ENCODE data around the gene CCDC27. TPM values are rescaled to one million over a fixed set of nuclear protein-coding genes. Genes with fewer than 3 reads are reported as not detected.

Gene CCDC27
- total RNA-seq, 1 donor from 2014 or later, result not detected

DNA sequence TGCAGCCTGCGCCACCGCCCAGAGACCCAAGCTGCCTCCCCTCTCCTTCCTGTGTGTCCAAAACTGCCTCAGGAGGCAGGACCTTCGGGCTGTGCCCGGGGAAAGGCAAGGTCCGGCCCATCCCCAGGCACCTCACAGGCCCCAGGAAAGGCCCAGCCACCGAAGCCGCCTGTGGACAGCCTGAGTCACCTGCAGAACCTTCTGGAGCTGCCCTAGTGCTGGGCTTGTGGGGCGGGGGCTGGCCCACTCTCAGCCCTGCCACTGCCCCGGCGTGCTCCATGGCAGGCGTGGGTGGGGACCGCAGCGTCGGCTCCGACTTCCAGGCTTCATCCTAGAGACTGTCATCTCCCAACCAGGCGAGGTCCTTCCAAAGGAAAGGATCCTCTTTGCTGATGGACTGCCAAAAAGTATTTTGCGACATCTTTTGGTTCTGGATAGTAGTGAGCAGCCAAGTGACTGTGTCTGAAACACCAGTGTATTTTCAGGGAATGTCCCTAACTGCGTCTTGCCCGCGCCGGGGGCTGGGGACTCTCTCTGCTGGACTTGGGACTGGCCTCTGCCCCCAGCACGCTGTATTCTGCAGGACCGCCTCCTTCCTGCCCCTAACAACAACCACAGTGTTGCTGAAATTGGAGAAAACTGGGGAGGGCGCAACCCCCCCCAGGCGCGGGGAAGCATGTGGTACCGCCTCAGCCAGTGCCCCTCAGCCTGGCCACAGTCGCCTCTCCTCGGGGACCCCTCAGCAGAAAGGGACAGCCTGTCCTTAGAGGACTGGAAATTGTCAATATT is 19.0 kb upstream of the CCDC27 start:
- TF ChIP-seq EZH2 (IDR thresholded peaks at IDR 0.05; ENCODE audit: insufficient read depth, low read length), result peak; percentile 25
- no peak for TF ChIP-seq CTCF (IDR thresholded peaks at IDR 0.05; ENCODE audit: insufficient read depth, low read depth, low read length)
- Mint-ChIP-seq H3K36me3 (ENCODE audit: low read depth, unreplicated experiment) (peaks cover 4% of the 10 kb centered on the region), H3K27me3 (ENCODE audit: low read depth, unreplicated experiment) (peaks cover 10% of the 10 kb centered on the region), H3K4me3 (ENCODE audit: unreplicated experiment) (no peak overlapping the region), H3K4me1 (ENCODE audit: low read depth, unreplicated experiment) (no peaks in the 10 kb centered on the region), H3K27ac (ENCODE audit: unreplicated experiment) (no peak overlapping the region), H3K9me3 (ENCODE audit: unreplicated experiment) (no peaks in the 10 kb centered on the region)
- Histone ChIP-seq H3K36me3 (ENCODE audit: insufficient read depth, low read length) (no peaks in the 10 kb centered on the region), H3K9me3 (ENCODE audit: insufficient read depth, low read depth, low read length) (no peaks in the 10 kb centered on the region), H3K27me3 (ENCODE audit: insufficient read depth, low read length) (peaks cover 6% of the 10 kb centered on the region), H3K4me3 (ENCODE audit: insufficient read depth, low read depth, low read length) (no peak overlapping the region), H2AFZ (ENCODE audit: low read depth, low read length) (no peak overlapping the region), H3K9ac (ENCODE audit: low read length) (no peak overlapping the region), H3K27ac (ENCODE audit: low read depth, low read length) (no peak overlapping the region), H4K20me1 (ENCODE audit: insufficient read depth, low read length) (no peaks in the 10 kb centered on the region), H3K4me2 (ENCODE audit: low read length) (no peak overlapping the region), H3K4me1 (ENCODE audit: insufficient read depth, low read length) (no peaks in the 10 kb centered on the region), H3K79me2 (ENCODE audit: insufficient read depth, low read length) (no peaks in the 10 kb centered on the region)
- no peak for DNase-seq (ENCODE audit: low read depth)
- FAIRE-seq, result no peak

DNA sequence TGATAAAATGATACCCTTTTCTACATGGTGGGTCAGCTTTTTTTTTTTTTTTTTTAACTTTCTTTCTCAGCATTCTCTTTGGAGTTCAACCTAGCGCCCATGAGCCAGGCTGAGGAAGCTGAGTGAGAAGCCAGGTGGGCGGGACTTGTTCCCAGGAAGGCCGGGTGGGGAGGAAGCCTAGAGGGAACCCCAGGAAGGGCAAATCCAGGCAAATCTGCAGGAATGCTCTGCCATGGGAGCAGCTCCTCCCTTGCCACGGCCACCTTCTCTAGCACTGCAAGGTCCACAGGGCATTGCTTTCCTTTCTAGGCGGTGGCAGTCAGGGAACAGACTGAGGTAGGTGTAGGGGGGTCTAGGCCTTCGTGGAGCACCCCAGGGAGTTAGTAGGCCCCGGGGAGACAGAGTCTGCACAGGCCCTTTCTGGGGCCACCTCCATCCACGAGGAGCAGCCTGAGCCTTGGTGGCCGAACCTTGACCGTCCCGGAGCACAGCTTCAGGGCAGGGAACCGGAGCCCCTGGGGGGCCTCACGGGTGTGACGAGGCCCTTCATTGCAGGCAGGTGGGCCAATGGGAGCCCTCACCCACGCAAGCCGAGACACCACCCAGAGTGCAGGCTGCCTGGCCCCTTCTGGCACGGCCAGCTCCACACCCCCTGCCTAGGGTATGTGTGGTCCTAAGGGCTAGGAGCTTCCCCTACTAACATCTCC is 18.2 kb upstream of the CCDC27 start:
- Mint-ChIP-seq H3K27ac (ENCODE audit: unreplicated experiment) (no peak overlapping the region), H3K36me3 (ENCODE audit: low read depth, unreplicated experiment) (peaks cover 4% of the 10 kb centered on the region), H3K9me3 (ENCODE audit: unreplicated experiment) (no peaks in the 10 kb centered on the region), H3K4me1 (ENCODE audit: low read depth, unreplicated experiment) (no peaks in the 10 kb centered on the region), H3K4me3 (ENCODE audit: unreplicated experiment) (no peak overlapping the region), H3K27me3 (ENCODE audit: low read depth, unreplicated experiment) (peaks cover 4% of the 10 kb centered on the region)
- no peak for DNase-seq (ENCODE audit: low read depth)
- H3K9me3 ChIP-seq (ENCODE audit: insufficient read depth, low read depth, low read length), result no peaks in the 10 kb centered on the region
- H3K27ac ChIP-seq (ENCODE audit: low read depth, low read length), result no peak overlapping the region
- H3K36me3 ChIP-seq (ENCODE audit: insufficient read depth, low read length), result peaks cover 3% of the 10 kb centered on the region
- no peak overlapping the region for H2AFZ ChIP-seq (ENCODE audit: low read depth, low read length)
- FAIRE-seq, result no peak
- H3K4me1 ChIP-seq (ENCODE audit: insufficient read depth, low read length), result no peaks in the 10 kb centered on the region
- TF ChIP-seq CTCF (IDR thresholded peaks at IDR 0.05; ENCODE audit: insufficient read depth, low read depth, low read length) (no peak), EZH2 (IDR thresholded peaks at IDR 0.05; ENCODE audit: insufficient read depth, low read length) (no peak)
- H3K79me2 ChIP-seq (ENCODE audit: insufficient read depth, low read length), result no peaks in the 10 kb centered on the region
- peaks cover 3% of the 10 kb centered on the region for H4K20me1 ChIP-seq (ENCODE audit: insufficient read depth, low read length)
- H3K27me3 ChIP-seq (ENCODE audit: insufficient read depth, low read length), result peaks cover 6% of the 10 kb centered on the region
- no peak overlapping the region for H3K4me3 ChIP-seq (ENCODE audit: insufficient read depth, low read depth, low read length)
- H3K9ac ChIP-seq (ENCODE audit: low read length), result no peak overlapping the region
- no peak overlapping the region for H3K4me2 ChIP-seq (ENCODE audit: low read length)
